HG03135 (cell line): ENCODE results near the gene ADCY3.

Source experiments
- ATAC-seq: cut with Tn5 transposase; IDR thresholded peaks from one replicate; pipeline ENCODE4 v1.9.1; 2021; ENCODE audit warnings: mild to moderate bottlenecking, moderate library complexity; ENCODE audit not compliant: unreplicated experiment

The ADCY3 gene

DNA sequence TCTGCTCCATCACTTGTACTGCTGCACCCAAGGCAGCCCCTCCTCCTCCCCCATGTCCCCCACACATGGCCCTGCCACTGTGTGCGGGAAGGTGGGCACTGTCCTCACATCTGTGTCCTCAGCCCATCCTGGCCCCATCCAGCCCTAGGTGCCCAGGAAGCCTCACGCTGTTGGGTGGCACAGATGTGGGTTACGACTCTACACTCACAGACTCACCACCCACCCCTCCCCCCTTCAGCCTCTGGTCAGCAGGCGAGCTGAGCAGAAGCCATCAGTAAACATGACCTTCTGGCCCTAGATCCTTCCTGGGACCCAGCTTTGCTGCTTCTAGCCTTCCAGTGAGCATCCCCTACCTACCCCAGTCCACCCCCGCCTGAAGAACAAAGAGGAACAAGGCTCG lies 43.0 kb downstream of the ADCY3 start:
- no peak for ATAC-seq

DNA sequence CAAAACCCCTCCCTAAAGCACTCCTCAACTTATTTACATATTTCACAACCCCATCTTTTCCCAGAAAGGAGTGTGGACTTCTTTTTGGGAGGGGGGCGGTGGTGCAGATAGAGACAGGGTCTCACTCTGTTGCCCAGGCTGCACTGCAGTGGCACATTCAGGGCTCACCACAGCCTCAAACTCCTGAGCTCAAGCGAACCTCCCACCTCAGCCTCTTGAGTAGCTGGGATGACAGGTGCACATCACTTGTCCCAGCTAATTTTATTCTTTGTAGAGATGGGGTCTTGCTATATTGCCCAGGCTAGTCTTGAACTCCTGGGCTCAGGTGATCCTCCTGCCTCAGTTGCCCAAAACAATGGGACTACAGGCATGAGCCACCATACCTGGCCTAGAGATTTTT lies 44.1 kb downstream of the ADCY3 start:
- ATAC-seq, result no peak

DNA sequence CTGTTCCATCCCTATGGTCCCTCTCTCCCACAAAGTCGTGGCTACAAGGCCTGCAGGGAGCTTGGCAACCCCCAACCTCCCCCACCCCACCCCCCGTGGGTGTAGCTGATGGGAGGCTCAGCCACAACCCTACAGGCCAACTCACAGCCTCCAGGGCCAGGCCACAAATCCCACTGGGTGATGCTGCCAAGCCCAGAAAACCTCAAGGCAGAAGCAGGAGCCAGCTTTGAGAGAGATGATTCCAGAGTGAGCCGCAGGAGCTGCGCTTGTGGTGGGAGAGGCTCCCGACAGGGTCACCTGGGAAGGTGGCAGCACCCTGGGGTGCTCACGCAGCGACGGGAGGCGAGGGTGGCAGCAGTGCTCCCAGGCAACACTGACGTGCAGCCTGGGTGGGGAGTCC lies 44.8 kb downstream of the ADCY3 start:
- no peak for ATAC-seq

DNA sequence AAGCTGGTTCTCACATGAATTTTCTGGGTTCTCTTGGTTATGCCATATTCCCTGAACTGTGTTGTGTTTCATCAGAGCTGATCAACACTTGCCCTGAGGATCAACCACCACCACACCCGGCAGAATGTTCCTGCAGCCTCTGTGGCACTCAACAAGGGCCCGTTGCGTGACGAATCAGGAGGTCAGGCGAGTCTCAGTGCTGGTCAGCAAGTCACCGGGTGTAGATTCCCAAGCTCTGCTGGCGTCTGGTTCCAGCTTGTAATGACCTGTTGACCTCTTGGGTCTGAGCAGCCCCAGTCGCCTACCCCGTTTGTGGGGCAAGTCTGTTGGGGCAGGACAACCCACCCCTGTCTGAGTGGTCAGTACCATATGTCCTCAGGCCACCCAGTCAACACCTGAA lies 46.0 kb downstream of the ADCY3 start:
- ATAC-seq, result no peak

DNA sequence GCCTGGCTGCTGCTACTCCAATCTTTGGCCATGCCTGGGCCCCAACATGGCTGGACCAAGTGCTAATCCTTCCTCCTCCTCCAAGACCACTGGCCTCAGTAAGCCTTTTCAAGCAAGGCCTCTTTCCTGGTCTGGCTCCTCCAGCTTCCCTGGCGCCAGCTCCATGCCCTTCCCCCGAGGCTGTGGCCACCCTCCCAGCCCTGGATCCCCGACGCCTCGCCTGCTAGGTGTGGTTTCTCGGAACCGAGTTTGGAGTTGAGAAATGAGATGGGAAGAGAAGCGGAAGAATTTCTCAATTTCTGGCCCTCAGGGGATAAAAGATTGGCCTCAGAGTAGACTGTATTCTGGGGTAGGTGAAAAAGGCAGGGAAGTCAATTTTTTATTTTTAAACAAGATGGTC lies 46.4 kb downstream of the ADCY3 start:
- ATAC-seq, result no peak

DNA sequence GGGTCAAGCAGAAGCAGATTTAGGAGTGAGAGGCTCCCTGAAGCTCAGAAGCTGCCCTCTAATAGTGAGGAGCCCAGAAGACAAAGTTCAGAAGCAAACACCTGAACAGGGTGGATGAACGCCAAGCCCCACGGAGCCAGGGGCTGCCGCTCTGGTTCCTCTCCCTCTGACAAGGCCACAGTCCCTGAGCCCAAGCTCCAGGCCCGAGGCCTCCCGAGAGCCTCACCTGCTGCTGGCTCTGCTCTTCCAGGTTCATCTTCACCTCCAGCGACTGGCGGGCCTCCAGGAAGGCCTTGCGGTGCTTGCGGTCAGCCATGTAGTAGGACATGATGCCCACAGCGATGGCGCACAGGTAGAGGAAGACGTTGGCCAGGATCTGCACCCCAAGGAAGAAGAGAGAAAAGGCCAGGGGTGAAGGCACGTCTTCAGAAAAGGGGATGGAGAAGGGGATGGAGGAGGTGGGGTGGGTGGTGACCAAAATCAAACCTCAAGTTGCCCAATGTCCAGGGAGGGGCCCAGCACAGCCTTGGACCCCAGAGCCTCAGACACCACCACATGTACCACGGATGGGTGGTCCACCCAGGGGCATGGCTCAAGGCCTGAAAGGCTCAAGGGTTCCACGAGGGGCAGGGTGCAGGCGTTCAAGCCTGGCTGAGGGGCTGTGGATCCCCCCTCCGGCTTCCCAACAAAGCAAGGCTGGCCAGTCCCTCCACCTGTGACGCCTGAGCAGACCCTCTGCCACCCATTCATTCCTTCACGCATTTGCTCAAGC lies 47.5 kb downstream of the ADCY3 start:
- ATAC-seq, result no peak

DNA sequence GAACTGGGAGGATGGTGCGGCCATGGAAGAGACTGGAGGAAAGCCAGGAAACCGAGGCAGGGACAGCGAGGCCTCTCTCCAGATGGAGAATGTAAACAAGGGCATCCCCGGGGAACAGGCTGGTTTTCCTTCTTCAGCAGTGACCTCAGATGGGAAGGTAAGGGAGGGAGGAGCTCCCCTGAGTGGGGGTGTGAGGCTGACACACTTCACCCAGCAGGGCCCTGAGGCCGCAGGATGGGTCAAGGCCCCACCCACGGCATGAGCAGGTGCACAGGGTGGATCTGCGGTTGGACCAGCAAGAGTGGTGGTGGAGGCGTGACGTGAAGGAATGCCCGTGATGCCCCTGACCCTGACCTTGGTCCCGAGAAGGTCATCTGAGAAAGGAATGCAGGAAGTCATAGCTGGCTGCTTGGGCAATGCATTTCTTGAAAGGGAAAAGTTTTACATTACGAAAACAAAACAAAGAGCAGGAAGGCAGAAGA lies 48.1 kb downstream of the ADCY3 start:
- ATAC-seq, result no peak

DNA sequence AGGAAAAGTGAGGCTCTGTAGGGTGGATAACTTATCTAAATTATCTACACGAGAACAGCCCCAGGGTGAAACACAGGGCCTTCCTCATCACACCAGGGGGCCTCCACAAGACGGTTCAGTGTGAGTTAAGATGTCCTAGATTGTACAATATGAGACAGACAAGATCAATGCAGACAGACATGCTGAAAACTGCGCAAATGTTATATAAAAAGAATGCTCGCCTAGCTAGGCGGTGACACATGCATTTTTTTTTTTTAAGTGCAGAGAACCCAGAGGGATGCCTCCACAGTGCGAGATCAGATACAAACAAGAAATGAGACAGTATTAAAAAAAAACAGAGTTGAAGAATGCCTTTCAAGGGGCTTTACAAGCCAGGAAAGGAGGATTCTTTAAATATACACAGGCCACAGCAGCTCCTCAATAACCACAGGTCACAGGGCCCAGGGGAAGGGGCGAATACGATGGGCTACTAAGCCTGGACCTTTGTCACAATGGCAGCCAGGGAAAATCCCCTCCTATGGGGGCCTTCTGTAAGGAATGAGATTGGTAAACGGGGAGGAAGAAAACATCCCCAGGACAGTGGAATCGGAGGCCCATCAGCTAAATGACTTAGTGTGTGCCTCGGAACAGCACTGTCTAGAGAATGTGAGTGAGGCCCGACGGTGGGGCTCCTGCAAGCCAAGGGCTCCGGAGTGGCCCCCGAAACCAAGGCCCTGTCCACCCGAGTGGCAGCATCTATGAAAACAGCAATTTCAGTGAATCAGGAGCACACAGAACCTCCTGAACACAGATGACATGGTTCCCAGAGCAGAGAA lies 48.9 kb downstream of the ADCY3 start:
- ATAC-seq, result no peak

DNA sequence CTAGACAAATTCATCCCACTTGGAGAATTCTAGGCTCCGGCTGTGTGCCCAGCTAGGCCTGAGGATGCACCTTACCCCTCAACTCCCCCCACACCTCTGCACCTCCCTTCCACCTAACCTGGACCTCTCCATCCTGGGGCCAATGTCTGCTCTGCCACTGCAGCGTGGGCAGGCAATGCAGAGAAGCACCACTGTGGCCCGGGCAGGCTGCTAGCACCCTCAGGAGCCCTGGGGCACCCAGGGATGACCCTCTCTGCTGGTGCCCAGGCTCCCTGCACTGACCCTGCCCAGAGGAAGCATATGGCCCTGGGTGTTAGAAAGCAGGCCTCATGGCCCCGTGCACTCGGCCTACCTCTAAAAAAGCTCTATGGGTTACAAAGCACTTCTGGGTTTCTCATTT lies 49.6 kb downstream of the ADCY3 start:
- no peak for ATAC-seq

DNA sequence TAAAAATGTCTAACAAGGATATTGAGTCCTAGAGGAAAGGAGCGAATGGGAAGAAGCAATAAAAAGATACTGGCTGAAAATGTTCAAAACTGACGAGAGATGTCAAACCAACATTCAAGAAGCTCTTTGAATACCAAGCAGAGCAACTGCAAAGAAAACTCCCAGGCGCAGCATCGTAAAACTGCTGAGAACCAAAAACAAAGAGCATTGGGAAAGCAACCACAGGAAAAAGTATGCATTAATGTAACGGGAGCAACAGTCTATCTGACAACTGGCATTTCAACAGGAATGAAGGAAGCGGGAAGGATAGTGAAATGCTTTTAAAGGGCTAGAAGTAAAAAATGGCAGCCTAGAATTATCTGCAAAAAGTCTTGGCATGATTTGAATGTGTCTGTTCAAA lies 53.1 kb downstream of the ADCY3 start:
- ATAC-seq, result no peak

DNA sequence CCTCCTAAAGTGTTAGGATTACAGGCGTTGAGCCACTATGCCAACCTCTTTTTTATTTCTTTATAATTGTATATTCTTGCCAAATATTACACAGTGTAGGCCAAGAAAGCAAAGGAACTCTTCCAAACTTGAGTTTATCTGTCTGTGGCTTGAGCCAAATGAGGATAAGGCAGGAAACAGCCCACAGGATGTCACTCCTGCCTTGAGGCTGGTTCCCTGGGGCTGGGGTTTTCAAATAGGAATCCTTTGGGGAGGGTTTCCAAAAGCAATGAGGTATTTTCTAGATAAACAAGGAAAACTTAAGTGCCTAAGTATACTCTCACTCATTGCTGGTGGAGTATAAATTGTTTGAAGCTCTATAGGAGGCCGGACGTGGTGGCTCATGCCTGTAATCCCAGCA lies 56.4 kb downstream of the ADCY3 start:
- no peak for ATAC-seq

DNA sequence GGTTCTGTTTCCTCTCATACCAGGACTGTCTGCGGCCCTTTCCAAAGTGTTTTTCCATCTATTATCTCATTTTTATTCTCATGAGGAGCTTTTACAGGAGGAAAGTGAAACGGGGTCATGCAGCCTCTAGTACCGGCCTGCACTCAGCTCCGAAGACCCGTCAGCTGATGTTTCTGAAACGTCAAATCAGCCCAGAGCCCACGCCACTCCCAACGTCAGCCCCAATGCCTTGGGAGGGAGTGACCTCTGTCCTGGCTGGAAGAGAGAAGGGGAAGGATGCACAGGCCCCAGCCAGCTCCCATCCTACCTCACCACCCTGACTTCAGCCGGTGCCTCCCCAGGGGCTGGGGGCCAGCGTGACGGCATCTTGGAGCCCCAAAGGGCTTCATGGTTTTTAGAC lies 58.5 kb downstream of the ADCY3 start:
- no peak for ATAC-seq

DNA sequence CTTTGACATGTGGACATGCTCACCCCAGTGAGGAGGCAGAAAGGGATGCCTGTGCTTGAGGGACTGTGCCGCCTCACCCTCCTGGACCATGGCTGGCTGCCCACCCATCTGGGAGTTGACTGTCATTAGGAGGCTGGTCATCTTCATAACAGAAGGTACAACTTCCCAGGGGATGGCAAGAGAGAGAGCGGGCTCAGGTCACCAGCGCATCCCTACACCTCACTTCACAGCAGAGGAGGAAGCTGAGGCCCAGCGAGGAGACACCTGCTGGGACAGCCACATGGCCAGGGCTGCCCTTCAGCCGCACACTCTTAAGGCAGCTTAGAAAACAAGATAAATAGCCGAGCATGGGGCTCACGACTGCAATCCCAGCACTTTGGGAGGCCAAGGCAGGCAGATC lies 59.4 kb downstream of the ADCY3 start:
- no peak for ATAC-seq

DNA sequence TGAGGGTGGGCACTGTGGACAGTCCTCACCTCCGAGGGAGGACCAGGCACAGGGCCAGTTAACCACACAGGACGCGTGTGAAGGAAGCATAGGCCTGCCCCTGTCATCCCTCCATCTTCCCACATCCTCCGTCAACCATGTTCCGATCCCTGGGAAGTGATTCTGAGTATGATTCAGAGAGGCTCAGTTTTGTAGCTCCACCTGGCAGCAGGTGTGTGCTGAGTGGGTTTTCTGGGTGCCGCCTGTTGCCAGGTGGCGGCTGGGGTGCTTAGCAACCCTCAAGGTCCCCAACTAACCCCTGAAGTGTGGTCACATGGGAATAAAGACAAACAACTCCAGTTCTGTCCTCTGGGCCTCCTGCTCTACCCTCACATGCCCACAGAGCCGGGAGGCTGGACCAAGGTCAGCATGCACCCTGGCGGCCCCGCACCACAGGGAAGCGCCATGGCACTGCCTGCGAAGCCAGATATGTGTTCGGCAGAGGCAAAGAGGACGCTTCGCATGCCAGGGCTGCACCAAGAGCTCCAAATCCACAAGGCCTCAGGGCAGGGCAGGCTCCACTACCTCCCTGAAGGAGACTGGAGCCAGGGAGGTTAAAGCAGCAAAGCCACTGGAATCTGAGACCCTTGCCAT lies 60.0 kb downstream of the ADCY3 start:
- ATAC-seq, result no peak

DNA sequence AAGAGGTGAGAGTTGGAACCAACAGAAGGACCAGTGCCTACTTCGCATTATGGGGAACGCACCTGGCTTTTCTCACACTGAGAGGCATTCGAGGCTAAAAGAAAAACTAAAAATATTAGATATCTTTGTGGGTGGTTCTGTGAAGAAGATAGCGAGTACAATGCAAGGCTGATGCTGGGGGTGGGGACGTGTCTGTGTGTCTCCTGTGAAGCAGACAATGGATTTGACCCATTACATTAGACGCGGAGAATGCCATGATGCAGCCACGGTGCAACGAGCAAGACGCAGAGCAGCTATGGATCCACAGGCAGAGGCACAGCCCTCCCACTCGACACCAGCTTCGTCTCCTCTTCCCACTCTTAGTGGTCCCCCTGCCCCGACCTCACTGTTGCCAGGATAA lies 61.0 kb downstream of the ADCY3 start:
- ATAC-seq, result no peak

DNA sequence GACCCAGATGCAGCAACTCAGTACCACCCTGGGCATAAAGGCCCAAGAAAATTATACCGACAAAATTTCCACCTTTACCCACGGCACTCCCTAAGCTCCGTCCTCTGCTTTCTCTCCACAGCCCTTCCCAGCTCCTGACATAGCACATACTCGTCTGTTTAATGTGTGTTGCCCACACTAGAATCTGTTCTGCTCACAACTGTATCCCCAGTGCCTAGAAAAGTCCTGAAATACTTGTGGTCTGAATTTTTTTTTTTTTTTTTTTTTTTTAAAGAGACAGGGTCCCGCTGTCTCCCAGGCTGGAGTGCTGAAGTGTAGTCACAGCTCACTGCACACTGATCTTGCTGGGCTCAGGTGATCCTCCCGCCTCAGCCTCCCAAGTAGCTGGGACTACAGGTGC lies 62.3 kb downstream of the ADCY3 start:
- no peak for ATAC-seq

DNA sequence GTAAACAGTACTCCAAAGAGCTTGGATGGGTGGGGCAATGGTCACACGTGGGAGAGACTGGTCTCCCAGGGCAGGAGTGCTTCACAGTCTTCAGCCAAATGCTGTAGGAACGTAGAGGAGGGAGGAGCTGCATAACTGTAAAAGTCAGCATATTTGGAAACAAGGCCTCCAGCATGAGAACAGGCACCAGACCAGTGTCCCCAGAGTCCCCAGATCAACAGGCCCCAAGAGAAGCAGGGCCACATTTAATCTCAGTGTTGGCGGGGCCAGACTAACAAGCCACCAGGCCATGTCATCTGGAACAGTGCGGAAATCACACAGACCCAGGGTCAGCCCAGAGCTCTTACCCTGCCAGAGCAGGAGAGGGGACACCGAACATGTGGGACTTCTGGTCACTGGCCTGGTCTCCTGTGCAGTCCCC lies 63.2 kb downstream of the ADCY3 start:
- no peak for ATAC-seq

DNA sequence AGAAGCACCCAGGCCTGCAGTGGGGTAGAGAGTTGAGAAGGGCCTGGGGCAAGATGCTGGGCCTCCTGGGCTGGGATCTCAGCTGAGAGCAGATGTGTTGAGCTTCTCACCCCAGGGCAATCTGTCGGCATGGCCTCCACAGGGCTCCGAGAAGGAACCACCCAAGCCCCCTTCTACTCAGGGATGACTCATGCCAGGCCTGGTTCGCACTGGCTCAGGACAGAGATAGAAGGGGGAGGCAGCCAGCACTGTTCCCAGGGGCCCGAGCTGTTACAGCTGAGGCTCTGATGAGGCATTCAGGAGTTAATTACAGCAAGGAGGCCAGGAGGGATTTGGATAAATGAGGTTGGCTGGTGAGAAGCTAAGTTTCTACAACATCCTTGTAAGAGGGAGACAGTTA lies 64.3 kb downstream of the ADCY3 start:
- ATAC-seq, result no peak

DNA sequence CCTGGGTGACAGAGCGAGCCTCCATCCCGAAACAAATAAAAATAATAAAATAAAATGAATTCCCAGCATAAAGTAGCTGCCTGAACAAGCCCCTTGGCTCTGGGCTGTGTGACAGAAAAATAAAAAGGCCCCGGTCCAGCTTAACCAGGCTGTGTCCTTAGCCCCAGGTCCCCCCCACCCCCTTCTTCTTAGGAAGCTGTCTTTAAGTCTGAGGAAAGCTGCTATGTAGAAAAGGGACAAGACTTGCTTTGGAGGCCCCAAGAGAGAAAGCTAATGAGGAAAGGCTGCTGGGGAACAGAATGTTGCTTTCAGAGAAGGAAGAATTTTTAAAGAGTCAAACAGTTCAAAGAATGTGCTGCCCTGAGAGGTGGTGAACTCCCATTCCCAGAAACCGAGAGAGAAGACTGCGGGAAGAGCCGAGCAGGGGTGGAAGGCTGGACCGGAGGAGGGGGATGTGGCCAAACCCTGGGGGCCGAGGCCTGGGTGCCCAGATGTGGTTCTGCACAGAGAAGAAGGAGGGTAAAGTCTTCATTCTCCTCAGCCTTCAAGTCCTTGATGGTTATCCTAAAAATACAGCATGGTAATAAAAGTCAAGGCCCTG lies 64.9 kb downstream of the ADCY3 start:
- no peak for ATAC-seq

DNA sequence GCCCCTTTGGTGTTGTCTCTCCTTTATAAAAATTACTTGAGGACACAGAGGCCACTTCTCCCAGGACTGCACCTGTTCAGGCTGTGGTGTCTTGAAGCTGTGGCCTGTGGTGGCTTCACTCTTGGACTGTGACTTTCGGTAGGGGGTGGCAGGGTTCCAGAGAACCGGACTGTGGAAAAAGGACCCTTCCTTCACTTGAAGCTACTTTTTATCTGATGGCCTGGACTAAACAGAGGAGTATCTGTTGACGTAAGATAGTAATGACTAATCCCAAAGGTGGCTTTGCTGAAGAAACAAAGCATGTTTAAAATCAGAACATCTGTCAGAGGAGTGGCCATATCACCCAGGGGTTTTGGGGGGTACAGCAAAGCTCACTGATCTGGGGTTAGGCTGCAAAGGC lies 66.0 kb downstream of the ADCY3 start:
- ATAC-seq, result no peak

DNA sequence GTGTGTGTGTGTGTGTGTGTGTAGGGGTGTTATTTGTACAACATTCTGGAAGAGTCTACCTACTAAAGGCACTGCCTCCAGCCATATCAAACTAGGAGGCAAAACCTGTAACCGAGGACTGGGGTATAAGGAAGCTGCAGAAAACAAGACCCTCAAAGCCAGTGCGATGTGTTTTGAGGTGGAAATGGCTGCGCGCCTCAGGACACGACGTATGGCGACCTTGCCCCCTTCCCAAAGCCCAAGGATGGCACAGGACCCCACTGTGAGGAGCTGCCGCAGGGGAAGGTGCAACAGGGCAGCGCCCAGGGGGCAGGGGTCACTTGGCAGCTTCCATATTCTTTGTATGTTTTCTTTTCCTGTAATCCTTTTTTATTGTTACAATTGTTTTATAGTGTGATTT lies 67.0 kb downstream of the ADCY3 start:
- no peak for ATAC-seq
